Cardiac muscle cell (in vitro differentiated cells and primary cell): ENCODE data around the gene NPEPL1. TPM values are rescaled to one million over a fixed set of nuclear protein-coding genes. Genes with fewer than 3 reads are reported as not detected.
"Not testable (repeated sequence)": the region's sequence is repeated elsewhere in the genome, so short reads cannot be mapped to it uniquely, and the experiment has no call there.

Experiments used
- DNase-seq, 2 donors: peaks; one replicate each; pipeline versions ENCODE4 v3.0.0 to v3.0.0-alpha.2; 2010 to 2017; ENCODE audit warnings: low read depth in 1 of 2, low spot score in 1 of 2
- H3K27ac ChIP-seq: fragments of 200-600 bp; sonication (generic); 2 replicates; pipeline ENCODE4 v1.5.1; 2016
- H3K27me3 ChIP-seq: fragments of 200-600 bp; sonication (generic); 2 replicates; pipeline ENCODE4 v1.6.0; 2016; ENCODE audit warnings: control low read depth
- H3K36me3 ChIP-seq: fragments of 200-600 bp; sonication (generic); 2 replicates; pipeline ENCODE4 v1.5.1; 2016; ENCODE audit warnings: control low read depth
- H3K4me1 ChIP-seq: fragments of 200-600 bp; sonication (generic); 2 replicates; pipeline ENCODE4 v1.8.1; 2017; ENCODE audit warnings: low read depth, mild to moderate bottlenecking, mixed run types
- H3K4me3 ChIP-seq: fragments of 200-600 bp; sonication (generic); 2 replicates; pipeline ENCODE4 v1.5.1; 2016; ENCODE audit warnings: mild to moderate bottlenecking
- H3K9me3 ChIP-seq: fragments of 200-600 bp; sonication (generic); 2 replicates; pipeline ENCODE4 v1.5.1; 2017; ENCODE audit warnings: low read depth, mild to moderate bottlenecking, control low read depth
- CTCF ChIP-seq: IDR thresholded peaks from 2 replicates; pipeline ENCODE4 v1.5.1; 2012; ENCODE audit warnings: low read depth, mild to moderate bottlenecking, low read length
- polyA plus RNA-seq: library from polyadenylated mRNA; unstranded; fragments of >200 nt; fragmentation: Nextera tagmentation; extraction: Ambion mirVana; gene quantifications from 2 replicates; pipeline ENCODE4 v1.2.1, GENCODE V29; 2016
- total RNA-seq: library from RNA; depleted of rRNA; stranded (reverse); fragments of >200 nt; gene quantifications from 2 replicates; pipeline ENCODE4 v1.2.3, GENCODE V29; 2016

NPEPL1 gene
- total and polyA plus RNA-seq, 2 experiments from 2014 or later = 58.4 to 59.0 TPM

- no peak for DNase-seq
- H3K4me1 ChIP-seq = no peaks in the 10 kb centered on the region
- TF ChIP-seq CTCF = no peak
- H3K27ac ChIP-seq = no peak overlapping the region
- no peaks in the 10 kb centered on the region for H3K36me3 ChIP-seq
- H3K4me3 ChIP-seq = no peak overlapping the region
- H3K27me3 ChIP-seq = no peaks in the 10 kb centered on the region
- H3K9me3 ChIP-seq = no peaks in the 10 kb centered on the region
These were observed 29.6 kb downstream of the NPEPL1 start for GRCh38 chr20:58721951-58722778.

GRCh38 chr20:58722877-58723627 lies 30.5 kb downstream of the NPEPL1 start:
- no peak overlapping the region for H3K4me3 ChIP-seq
- no peaks in the 10 kb centered on the region for H3K27me3 ChIP-seq
- TF ChIP-seq CTCF = no peak
- no peak for DNase-seq
- H3K36me3 ChIP-seq = no peaks in the 10 kb centered on the region
- no peak overlapping the region for H3K27ac ChIP-seq
- no peaks in the 10 kb centered on the region for H3K4me1 ChIP-seq
- no peaks in the 10 kb centered on the region for H3K9me3 ChIP-seq

- TF ChIP-seq CTCF = no peak
- DNase-seq = no peak
These were observed 31.0 kb downstream of the NPEPL1 start for GRCh38 chr20:58723628-58723984.

GRCh38 chr20:58726156-58726555 lies 33.6 kb downstream of the NPEPL1 start:
- H3K4me3 ChIP-seq, H3K9me3 ChIP-seq, H3K4me1 ChIP-seq, H3K27ac ChIP-seq, DNase-seq, H3K27me3 ChIP-seq, H3K36me3 ChIP-seq: not testable (repeated sequence)

More at GRCh38 chr20:58723628-58723984, 31.0 kb downstream of the NPEPL1 start:
- H3K4me3 ChIP-seq = no peak overlapping the region
- H3K27ac ChIP-seq = no peak overlapping the region
- no peaks in the 10 kb centered on the region for H3K36me3 ChIP-seq
- no peaks in the 10 kb centered on the region for H3K27me3 ChIP-seq
- no peaks in the 10 kb centered on the region for H3K4me1 ChIP-seq
- no peaks in the 10 kb centered on the region for H3K9me3 ChIP-seq

- H3K27me3 ChIP-seq = no peaks in the 10 kb centered on the region
- TF ChIP-seq CTCF = no peak
- DNase-seq = no peak
- H3K36me3 ChIP-seq = no peaks in the 10 kb centered on the region
- no peaks in the 10 kb centered on the region for H3K9me3 ChIP-seq
- H3K4me3 ChIP-seq = no peak overlapping the region
- H3K27ac ChIP-seq = no peak overlapping the region
- H3K4me1 ChIP-seq = no peaks in the 10 kb centered on the region
These were observed 38.6 kb downstream of the NPEPL1 start for GRCh38 chr20:58731192-58731591.

- DNase-seq = no peak
- H3K4me1 ChIP-seq = no peaks in the 10 kb centered on the region
- H3K36me3 ChIP-seq = no peaks in the 10 kb centered on the region
- no peaks in the 10 kb centered on the region for H3K9me3 ChIP-seq
- H3K4me3 ChIP-seq = no peak overlapping the region
- TF ChIP-seq CTCF = no peak
- H3K27ac ChIP-seq = no peak overlapping the region
- no peaks in the 10 kb centered on the region for H3K27me3 ChIP-seq
These were observed 44.6 kb downstream of the NPEPL1 start for GRCh38 chr20:58737198-58737597.
